Activated CD4-positive, alpha-beta T cell treated with anti-CD3 and anti-CD28 coated beads for 48 hours (primary cell): ENCODE results near the gene MAEA.
"Not testable (repeated sequence)": the region's sequence is repeated elsewhere in the genome, so short reads cannot be mapped to it uniquely, and the experiment has no call there.

ENCODE experiments used
- DNase-seq: peaks from one replicate; pipeline ENCODE4 v3.0.0-alpha.2; 2020

Gene MAEA

DNA sequence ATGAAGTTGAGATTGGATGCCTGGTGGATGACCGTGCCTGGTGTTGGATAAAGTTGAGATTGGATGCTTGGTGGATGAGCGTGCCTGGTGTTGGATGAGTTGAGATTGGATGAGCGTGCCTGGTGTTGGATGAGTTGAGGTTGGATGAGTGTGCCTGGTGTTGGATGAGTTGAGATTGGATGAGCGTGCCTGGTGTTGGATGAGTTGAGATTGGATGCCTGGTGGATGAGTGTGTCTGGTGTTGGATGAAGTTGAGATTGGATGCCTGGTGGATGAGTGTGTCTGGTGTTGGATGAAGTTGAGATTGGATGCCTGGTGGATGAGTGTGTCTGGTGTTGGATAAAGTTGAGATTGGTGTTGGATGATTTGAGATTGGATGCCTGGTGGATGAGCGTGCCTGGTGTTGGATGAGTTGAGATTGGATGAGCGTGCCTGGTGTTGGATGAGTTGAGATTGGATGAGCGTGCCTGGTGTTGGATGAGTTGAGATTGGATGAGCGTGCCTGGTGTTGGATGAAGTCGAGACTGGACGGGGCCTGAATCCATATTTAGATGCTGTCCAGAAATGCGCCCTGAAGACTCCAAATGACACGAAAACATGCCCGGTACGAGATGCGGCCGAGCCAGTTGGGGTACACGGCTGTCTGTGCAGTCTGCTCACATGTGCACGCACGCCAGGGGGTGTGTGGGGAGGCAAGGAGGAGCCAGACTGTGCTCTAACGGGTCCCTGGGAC is 34.9 kb downstream of the MAEA start:
- DNase-seq, result not testable (repeated sequence)

DNA sequence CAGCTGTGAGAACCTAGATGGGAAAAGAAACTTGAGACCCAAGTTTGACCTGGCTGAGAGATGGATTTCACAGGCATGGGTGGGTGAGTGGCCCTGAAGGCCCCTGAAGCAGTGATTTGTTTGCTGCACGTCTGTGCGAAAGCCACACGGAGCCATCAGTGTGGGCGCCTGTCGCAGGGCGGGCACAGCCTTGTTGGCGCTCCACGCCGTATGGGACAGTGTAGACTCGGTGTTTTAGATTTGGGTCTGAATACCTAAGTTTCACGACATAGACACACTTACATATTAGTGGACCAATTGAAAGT is 35.4 kb downstream of the MAEA start:
- DNase-seq, result no peak

DNA sequence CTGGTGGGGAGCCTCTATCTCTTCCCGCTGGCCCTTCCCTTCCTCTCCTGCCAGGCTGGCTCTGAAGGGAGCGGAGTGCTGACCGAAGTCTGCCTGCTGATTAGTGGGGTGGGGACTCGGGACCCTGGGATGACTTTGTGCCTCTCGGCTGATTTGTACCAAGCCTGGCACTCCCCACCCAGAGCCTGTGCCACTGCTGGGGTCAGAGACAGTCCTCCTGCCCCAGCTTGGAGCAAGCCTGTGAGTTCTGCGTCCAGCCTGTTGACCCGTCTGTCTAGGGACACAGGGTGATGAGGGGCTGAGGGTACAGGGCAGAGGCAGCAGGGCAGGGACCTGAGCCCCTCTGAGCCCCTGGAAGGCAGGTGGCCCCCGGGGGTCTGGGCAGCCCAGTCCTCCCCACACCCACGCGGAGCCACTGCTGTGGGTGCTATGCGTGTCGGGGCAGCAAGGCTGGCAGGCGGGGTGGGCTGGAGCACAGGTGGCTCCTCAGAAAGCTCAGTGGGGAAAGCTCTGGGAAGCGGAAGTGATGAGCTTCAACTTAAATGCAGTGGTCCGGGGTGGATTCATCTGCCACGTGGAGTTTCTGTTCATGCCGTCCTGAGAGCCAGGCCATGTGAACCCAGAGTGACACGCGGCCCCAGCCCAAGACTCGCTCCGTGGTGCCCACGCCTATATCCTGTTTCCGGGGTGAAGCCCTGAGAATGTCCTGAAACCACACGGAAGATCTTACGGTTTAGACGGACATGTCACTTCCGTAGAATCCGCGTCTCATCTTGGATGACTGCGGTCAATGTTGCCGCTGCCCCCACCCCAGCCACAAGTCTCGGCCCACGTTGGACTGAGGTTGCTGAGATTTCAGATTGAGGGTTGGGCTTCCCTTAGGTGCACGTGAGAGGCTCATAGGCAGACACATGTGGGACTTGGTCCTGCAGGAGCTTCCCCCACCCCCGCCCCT is 36.3 kb downstream of the MAEA start:
- no peak for DNase-seq

DNA sequence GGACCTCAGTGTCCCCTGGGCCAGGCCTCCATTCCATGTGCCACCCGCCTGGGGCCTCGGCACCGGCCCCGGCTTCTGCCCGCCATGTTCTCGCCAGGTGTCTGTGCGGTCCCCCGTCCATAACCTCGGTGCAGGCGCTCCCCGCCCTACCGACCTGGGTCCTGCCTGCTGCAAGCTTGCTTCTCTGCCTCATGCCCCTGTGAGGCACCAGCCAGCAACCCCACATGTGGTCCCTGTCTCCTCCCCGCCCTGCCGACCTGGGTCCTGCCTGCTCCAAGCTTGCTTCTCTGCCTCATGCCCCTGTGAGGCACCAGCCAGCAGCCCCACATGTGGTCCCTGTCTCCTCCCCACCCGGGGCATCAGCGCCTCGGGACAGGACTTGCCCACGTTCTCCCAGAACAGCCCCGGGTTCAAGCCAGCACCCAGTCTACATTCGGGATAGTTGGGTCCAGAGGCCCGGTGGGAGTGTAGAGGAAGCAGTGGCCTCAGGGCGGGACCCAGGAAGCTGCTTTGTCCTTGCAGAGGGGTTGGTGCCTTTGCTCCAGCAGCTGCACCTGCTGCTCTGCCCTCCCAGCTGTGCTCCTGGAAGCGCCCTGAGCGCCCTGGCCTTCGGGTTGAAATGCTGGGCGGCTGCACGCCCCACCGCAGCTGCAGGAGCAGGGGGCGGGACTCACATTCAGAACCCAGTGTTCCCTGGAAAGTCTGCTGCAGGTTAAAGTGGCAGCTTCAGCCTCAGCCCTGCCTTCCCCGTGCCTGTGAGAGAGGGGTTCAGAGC is 37.2 kb downstream of the MAEA start:
- no peak for DNase-seq

DNA sequence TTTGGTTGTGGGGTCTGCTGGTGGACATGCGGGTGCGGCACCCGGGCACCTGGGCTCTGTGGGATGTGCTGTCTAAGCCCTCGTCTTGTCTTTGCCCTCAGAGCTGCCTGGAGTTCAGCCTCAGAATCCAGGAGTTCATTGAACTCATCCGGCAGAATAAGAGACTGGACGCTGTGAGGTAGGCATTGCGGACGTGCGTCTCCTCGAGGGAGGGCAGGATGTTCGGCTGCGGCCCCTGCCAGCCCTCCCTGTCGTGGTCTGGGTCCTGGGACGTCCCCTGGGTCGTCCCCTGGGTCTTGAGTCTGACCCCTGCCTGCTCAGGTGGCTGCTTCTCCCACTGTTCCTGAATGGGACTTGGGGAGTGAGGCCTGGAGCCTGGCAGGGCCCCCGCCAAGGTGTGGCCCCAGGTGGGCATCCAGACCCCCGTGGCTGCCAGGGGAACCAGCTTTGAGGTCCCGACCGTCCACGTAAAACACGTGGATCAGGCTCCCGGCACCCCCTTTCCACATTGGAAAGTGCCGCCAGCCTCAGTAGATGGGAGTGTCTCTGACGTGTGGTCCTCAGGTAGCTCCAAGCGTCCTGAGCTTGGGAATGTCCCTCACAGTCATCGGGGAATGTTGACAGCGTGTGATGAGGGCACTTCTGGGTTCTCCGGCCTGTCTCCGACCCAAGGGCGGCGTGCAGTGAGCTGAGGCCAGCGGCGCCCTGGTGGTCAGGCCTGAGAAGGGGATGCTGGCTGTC is 38.0 kb downstream of the MAEA start:
- no peak for DNase-seq

DNA sequence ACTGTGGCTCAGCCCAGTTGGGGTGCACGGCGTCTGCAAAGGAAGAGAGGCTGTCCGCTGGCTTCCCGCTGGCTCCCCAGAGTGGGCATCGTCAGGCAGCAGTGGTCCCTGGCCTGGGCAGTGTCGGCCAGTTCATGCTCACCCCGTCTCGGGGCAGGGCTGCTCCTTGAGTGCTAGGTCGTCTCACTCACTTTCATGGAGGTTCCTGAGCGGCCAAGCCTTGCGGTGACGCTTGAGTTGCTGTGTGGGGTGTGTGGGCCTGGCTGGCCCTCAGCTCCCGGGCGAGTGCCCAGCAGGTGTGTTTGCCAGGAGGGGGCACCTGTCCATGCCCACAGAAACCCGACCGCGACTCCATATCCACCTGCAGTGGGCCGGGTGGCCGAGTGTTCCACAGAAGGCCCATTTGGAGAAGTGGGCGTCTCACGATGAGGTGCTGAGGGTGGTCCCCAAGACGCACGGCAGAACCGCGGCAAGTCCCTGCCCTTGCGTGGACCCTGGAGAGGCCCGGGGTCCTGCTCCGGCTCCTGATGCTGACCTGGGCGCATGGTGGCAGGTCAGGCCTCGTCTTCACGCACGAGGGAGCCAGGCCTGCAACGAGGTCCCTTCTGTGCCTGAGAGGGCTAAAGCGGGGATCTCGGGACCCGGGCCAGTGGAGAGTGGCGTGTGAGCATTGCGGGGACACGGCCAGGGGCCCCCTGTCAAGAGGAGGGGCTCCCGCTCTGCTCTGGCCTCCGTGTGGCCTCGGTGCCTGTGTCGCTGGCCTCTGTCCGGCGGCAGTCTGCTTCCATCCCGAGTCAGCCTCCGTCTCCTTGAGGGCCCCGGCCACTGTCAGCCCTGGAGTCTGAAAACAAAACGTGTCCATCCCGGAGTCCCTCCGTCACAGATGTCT is 38.8 kb downstream of the MAEA start:
- no peak for DNase-seq

DNA sequence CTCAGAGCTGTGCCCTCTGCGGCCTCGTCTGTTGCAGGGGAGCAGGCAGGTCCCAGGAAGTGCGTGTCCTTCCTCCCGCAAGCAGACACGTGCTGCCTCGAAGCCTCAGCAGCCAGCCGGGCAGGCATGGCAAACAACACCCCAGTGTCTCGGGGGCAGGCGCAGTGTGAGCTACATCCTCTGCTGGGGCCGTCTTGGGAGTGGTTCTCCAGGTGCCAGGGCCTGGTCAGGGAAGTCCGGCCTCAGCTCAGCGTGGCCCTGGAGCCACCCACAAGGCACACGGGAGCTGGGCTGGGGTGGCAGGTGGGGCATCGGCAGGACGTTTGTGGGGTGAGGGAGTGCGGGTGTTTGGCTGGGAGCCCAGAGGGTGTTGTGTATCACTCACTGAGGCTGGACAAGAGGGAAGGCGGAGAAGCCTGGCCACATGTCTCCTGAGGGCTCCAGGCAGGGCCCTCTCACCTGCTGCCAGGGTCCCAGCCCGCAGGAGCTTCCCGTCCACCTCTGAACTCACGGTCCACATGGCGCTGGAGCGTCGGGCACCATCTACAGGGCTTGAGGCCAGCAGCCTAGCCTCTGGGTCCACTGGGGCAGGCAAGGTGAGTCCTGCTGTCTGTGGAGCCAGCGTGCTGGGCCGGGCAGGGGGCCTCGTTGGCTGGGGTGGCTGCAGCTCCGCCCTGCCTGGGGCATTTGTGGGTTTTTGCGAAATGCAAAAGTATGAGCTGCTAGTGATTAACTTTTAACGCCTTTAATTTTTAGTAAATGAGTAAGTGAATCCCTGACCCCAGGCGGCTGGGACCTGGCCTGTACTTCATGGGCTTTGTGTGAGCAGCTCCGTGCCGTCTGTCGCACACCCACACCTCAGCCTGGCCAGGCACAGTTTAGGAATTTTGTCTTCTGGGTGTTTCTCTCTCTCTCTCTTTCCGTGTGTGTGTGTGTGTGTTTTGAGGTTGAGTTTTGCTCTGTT is 40.0 kb downstream of the MAEA start:
- DNase-seq, result no peak

DNA sequence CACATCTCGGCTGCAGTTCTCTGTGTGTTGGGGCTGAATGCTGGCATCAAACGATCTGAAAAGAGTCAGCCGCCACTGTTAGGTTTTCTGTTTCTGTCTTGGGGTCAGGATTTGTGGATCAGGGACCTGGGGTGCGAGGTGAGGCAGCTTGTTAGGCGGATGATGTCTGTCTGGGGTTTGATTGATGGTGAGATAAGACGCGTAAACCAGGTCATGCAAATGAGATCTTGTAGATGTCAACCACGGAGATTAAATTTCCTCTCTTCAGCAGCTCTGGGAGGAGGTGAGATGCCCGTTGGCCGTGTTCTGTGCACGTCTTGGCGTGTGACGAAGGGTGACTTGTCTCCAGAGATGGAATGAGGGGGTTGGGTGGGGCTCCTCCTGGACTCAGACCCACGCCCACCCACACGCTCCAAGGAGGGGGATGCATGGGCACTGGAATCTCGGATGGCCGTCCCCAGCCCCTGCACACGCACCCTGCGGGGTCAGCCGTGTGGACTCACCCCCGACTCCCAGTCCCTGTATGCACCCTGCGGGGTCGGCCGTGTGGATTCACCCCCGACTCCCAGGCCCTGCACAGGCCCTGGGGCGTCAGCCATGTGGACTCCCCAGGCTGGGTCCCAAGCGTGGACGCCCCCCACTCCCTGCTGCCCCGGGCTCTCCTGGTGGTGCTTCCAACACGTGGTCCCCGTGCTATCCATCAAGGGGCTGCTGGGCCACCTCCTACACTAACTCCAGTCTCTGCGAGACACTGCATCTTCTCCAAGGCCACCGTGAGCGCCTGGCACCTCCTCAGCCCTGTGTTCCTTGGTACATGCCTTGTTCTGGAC is 41.3 kb downstream of the MAEA start:
- peak; percentile 75 for DNase-seq

DNA sequence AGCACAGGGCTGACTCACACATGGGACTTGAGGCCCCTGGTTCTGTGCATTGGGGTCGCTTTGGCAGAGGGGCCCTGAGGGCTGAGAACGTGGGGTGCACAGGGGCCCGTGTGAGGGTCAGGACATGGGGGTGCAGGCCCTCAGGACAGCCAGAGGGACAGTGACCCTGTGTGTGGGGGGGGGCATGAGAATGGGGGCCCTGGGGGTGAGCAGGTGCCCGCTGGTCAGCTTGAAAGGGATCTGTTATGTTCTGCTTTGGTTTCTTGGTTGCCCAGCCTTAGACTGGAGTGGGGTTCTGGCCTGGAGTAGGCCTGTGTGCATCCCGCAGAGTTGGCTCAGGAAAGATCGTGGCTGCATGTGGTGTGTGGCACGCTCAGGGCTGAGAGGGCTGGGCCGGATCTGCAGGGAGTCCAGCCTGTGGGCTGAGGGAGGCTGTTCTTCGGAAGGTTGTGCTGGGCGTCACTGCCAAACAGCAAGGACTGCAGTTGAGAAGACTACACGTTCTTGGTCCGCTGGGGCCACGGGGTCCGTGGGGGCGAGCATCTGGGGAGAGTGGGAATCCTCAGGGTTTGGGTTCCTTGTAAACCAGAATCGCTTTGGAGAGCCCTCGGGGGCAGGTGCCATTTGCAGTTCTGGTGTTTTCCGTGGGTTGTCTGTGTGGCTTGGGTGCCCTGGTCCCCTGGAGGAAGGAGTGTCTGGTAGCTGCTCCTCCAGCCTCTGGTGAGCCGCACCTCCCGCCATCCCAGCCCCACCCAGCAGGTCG is 42.1 kb downstream of the MAEA start:
- no peak for DNase-seq

DNA sequence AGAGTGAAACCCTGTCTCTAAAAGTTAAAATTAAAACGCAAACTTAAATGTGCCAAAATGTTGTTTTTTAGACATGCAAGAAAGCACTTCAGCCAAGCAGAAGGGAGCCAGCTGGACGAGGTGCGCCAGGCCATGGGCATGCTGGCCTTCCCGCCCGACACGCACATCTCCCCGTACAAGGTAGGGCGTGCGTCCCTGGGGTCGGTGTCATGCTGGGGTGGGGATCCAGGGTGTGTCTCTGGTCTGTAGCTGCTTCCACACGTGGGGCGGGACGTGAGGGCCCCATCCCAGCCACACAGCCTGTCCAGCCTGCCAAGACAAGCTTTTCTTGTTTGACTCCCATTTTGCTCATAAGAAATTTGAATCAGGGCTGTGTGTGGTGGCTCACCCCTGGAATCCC is 43.0 kb downstream of the MAEA start:
- DNase-seq, result no peak

DNA sequence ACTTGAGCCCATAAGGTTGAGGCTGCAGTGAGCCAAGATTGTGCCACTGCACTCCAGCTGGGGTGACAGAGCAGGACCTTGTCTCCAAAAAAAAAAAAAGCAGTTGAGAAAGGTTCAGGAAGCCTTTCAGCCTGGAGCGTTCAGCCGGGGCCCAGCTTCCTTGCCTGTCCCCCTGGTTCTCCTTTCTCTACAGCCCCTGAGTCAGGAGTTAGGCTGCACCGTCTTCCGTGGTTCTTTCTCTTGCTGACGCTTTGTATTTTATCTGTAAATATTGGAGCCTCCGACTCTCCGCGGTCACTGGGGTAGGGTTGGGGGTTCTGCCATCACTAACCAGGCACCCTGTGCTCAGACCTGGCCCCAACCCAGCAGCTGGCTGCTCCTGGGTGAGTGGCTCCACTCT is 43.6 kb downstream of the MAEA start:
- no peak for DNase-seq

DNA sequence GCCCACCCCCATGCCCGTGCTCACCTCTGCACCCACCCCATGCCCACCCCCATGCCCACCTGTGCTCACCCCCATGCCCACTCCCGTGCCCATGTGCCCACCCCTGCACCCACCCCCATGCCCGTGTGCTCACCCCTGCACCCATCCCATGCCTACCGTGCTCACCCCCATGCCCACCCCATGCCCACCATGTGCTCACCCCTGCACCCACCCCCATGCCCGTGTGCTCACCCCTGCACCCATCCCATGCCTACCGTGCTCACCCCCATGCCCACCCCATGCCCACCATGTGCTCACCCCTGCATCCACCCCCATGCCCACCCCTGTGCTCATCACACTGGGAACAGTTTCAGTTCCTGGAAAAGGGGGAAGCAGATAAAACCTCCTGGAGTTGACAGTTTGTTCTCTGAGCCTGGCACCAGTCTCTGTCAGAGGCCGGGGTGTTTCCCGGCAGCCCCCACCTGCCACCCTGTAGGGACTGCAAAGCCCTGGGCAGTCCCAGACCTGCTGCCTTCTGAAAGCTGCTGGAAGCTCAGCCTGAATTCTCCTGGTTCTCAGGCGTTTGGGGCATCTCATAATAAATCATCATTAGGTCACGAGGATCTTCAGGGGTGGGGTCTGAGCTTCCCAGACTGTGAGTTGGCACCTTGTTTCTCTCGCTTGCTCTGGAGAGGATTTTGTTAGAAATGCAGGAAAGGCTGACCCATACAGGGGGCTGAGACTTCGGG is 44.3 kb downstream of the MAEA start:
- DNase-seq, result not testable (repeated sequence)

DNA sequence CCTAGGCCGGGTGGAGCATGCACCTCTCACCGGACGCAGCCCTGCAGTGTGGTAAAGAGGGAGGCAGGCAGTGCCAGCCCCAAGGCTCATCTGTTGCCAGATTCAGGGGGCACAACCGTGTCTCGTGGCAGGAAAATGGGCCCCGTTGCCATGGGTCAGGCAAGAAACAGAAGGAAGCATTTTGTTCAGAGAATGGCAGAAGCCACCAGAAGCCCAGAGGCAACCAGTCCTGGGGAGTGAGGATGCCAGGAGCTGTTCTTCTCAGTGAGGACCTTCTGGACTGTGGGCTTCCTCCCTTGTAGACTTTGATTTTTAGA is 44.8 kb downstream of the MAEA start:
- DNase-seq, result no peak

DNA sequence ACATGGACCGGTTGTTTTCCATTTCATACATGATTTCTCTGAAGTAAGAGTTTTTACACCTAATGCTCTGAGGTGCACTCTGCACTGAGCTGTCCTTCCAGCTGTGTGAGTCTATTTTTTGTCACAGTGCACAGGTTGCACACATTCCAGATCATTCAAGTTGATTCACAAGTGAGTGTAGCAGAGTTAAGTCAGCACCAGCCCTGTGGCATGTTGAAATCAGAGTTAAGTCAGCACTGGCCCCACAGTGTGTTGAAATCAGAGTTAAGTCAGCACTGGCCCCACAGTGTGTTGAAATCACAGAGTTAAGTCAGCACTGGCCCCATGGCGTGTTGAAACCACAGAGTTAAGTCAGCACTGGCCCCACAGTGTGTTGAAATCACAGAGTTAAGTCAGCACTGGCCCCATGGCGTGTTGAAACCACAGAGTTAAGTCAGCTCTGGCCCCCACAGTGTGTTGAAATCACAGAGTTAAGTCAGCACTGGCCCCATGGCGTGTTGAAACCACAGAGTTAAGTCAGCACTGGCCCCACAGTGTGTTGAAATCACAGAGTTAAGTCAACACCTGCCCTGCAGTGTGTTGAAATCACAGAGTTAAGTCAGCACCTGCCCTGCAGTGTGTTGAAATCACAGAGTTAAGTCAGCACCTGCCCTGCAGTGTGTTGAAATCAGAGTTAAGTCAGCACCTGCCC is 45.6 kb downstream of the MAEA start:
- not testable (repeated sequence) for DNase-seq

DNA sequence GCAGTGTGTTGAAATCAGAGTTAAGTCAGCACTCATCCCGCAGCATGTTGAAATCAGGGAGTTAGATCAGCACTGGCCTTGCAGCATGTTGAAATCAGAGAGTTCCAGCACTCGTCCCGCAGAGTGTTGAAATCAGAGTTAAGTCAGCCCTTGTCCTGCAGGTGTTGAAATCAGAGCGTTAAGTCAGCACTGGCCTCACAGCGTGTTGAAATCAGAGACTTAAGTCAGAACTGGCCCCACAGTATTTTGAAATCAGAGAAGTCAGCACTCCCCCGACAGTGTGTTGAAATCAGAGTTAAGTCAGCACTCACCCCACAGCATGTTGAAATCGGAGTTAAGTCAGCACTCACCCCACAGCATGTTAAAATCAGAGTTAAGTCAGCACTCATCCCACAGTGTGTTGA is 46.4 kb downstream of the MAEA start:
- DNase-seq, result no peak

DNA sequence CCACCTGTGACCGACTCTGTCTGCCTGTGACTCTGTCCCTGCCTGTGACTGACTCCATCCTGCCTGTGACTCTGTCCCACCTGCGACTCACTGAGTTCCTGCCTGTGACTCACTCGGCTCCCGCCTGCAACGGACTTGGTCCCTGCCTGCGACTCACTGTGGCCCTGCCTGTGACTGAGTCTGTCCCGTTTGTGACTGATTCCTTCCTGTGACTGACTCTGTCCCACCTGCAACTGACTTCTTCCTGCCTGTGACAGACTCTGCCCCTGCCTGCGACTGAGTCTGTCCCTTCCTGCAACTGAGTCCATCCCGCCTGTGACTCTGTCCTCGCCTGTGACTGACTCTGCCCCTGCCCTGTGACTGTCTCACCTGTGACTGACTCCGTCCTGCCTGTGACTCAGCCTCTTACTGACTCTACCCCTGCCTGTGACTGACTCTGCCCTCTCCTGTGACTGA is 47.7 kb downstream of the MAEA start:
- DNase-seq, result peak; percentile 86

DNA sequence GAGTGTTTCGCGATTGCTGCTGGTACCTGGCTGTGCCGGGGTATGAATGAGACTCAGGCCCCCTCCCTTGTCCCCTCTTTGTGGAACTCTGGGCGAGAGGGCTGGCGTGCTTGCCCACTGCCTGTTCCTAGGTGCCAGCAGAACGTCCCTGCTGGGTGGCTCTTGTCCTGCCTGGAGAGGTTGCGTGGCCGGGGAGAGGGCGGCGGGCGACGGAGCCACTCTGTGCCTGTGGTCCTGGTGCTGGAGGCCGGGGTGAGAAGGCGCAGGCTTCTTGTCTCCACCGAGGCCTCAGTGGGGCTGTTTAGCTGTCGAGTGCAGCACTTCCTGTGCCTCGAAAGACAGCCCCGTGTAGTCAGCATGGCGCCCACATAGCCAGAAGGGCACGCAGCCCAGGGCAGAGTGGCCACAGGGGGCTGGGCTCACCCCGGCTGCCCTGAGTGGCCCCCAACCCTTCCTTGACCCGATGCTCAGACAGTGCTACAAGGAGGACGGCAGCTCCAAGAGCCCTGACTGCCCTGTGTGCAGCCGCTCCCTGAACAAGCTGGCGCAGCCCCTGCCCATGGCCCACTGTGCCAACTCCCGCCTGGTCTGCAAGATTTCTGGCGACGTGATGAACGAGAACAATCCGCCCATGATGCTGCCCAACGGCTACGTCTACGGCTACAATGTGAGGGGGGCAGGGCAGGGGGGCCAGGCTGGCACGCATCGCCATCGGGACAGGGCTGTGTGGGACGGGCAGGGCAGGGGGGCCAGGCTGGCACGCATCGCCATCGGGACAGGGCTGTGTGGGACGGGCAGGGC is 48.5 kb downstream of the MAEA start:
- no peak for DNase-seq
